AG04450 (cell line): ENCODE results near the gene ZDHHC14. TPM values are rescaled to one million over a fixed set of nuclear protein-coding genes. Genes with fewer than 3 reads are reported as not detected.
A peak's percentile ranks its signal among the peaks of the same experiment; 100 is the strongest.

Experiments used
- CTCF ChIA-PET: fragments of 300-600, 350-600 bp; formaldehyde crosslinking; extraction: SDS; loops from one replicate; lab custom pipeline; 2022; ENCODE audit warnings: antibody characterized with exemption, inconsistent platforms; lab: Charles Lee
- POLR2A ChIA-PET: fragments of 350-600 bp; formaldehyde crosslinking; extraction: SDS; loops from one replicate; lab custom pipeline; 2021; ENCODE audit warnings: antibody characterized with exemption, inconsistent platforms; lab: Yijun Ruan, JAX
- DNase-seq: peaks from one replicate; pipeline ENCODE4 v3.0.0-alpha.2; 2011; ENCODE audit warnings: low read depth, low spot score
- H3K27ac ChIP-seq: one replicate; pipeline ENCODE4 v1.5.1; 2012; ENCODE audit warnings: low read depth, low read length, control low read depth
- H3K27me3 ChIP-seq: one replicate; pipeline ENCODE4 v1.6.0; 2012; ENCODE audit warnings: low read length; ENCODE audit not compliant: control insufficient read depth, insufficient read depth
- H3K4me3 ChIP-seq: 2 replicates; pipeline ENCODE4 v1.5.1; 2011; ENCODE audit warnings: mild to moderate bottlenecking, low read depth, low read length, control low read depth
- H3K9me3 ChIP-seq: 2 replicates; pipeline ENCODE4 v1.5.1; 2012; ENCODE audit warnings: low read length; ENCODE audit not compliant: control insufficient read depth, insufficient read depth
- polyA minus RNA-seq: library from RNA; depleted of rRNA, polyadenylated mRNA; stranded (reverse); fragments of >200 nt; gene quantifications from 2 replicates; pipeline ENCODE4 v1.2.3, GENCODE V29; 2011; rRNA and poly(A)+ RNA removed
- polyA plus RNA-seq: library from polyadenylated mRNA; depleted of rRNA; stranded (reverse); fragments of >200 nt; gene quantifications from 2 replicates; pipeline ENCODE4 v1.2.3, GENCODE V29; 2011; rRNA removed
- TF ChIP-seq, protein P1 (sequence below): IDR thresholded peaks from 2 replicates; pipeline ENCODE4 v1.5.1; 2011; ENCODE audit warnings: low read depth, low read length, control low read depth, inconsistent platforms

Gene ZDHHC14
- 2.1 and 2.2 TPM in 2 replicates for polyA plus RNA-seq
- polyA minus RNA-seq: 1.0 and 1.7 TPM in 2 replicates

DNA sequence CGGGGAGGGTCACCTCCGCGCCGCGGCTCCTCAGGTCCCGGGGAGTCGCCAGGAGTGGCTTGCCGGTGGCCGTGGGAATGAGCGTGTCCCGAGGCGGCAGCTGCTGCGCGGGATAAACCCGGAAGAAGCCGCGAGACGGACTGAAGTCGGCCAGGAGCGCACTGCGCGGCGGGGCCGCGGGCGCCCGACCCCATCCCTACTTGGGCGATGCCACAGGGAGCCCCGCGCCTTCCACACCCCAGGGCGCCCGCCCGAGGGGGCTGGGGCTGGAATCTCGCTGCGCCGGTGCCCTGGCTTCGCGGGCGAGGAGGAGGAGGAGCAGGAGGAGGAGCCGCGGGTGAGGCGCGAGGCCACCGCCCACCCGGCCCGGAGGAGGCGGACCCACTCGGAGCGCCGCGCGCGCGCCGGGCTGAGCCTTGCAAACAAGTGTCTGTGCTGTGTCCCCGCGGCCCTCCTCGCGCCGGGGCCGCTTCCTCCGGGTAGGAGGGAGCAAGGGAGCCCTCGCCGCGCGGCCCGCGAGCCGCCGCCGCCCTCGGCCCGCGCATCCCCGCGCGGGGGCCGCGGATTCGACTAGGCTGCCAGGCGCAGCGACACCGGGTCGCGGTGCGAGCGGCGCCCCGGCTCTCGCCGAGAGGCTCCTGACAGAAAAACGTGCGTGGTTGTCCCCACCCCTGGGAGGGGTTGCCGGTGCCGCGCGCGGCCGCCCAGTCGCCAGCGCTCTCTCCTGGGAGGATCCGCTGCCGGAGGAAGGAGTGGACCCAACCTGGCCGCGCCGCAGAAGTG lies at the start of gene ZDHHC14:
Gene ZDHHC14 (plus strand): TSS at position 412 of the 783 bp plus-strand sequence.
- peak; percentile 32 for DNase-seq
- Histone ChIP-seq H3K9me3 (no peaks in the 10 kb centered on the region; the same call in 1 of the 2 replicates), H3K27ac (no peak within 1 kb of the TSS), H3K27me3 (no peaks in the 10 kb centered on the region), H3K4me3 (peak within 1 kb of the TSS; percentile 87)
- ChIA-PET POLR2A (no interaction called here), CTCF (no interaction called here)
- TF ChIP-seq, protein P1, sequence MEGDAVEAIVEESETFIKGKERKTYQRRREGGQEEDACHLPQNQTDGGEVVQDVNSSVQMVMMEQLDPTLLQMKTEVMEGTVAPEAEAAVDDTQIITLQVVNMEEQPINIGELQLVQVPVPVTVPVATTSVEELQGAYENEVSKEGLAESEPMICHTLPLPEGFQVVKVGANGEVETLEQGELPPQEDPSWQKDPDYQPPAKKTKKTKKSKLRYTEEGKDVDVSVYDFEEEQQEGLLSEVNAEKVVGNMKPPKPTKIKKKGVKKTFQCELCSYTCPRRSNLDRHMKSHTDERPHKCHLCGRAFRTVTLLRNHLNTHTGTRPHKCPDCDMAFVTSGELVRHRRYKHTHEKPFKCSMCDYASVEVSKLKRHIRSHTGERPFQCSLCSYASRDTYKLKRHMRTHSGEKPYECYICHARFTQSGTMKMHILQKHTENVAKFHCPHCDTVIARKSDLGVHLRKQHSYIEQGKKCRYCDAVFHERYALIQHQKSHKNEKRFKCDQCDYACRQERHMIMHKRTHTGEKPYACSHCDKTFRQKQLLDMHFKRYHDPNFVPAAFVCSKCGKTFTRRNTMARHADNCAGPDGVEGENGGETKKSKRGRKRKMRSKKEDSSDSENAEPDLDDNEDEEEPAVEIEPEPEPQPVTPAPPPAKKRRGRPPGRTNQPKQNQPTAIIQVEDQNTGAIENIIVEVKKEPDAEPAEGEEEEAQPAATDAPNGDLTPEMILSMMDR: no peak

DNA sequence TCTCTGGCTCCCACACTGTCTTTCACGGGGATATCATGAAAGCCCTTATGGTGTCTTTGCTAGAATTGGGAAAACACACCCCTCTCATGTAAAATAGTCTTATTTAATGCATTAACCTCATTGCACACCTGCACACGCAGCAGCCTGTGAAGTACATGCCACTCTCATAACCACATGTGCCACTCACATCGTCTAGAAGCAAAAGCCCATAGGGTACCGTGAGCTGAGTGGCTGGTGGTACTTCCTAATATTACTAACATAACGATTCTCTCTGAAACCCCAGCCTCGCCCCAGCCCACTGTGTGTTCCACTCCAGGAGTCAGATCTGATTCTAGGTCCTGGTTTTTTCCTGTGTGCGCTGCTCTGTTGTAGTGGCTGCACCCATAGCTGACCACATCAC lies 48.2 kb upstream of the ZDHHC14 start:
- H3K27ac ChIP-seq: no peak overlapping the region
- ChIA-PET CTCF (interaction anchor here (1.8 kb wide), 1 partner anchor 18 kb away, joined by 5 read pairs; no protein-coding TSS in a partner anchor), POLR2A (no interaction called here)
- DNase-seq: no peak
- no peaks in the 10 kb centered on the region for H3K9me3 ChIP-seq
- TF ChIP-seq, protein P1: no peak
- no peak overlapping the region for H3K4me3 ChIP-seq
- H3K27me3 ChIP-seq: peaks cover 17% of the 10 kb centered on the region

DNA sequence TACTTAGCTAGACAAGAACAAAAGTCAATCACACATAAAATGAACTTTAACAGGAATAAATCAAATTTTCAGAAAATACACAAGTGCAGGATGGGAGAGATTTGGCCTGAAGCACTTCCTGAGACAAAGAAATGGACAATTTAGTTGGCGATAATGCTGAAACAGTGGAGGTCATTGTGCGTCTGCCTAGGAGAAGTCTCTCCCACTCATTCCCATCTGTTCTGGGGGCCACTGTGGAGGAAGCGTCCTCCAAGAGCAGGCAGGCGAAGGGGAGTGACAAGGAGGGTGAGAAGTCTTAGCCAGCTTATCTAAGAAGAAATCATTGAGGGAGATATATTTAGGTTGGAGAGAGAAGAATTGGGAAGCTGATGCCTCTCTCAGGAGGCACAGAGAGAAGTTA lies 47.5 kb upstream of the ZDHHC14 start:
- Histone ChIP-seq H3K27me3 (peaks cover 17% of the 10 kb centered on the region), H3K4me3 (no peak overlapping the region), H3K27ac (no peak overlapping the region), H3K9me3 (no peaks in the 10 kb centered on the region)
- TF ChIP-seq, protein P1: no peak
- no peak for DNase-seq
- ChIA-PET POLR2A (no interaction called here), CTCF (interaction anchor here (1.1 to 1.8 kb wide), 2 partner anchors 11 to 19 kb away, joined by 3 to 5 read pairs; no protein-coding TSS in a partner anchor)

DNA sequence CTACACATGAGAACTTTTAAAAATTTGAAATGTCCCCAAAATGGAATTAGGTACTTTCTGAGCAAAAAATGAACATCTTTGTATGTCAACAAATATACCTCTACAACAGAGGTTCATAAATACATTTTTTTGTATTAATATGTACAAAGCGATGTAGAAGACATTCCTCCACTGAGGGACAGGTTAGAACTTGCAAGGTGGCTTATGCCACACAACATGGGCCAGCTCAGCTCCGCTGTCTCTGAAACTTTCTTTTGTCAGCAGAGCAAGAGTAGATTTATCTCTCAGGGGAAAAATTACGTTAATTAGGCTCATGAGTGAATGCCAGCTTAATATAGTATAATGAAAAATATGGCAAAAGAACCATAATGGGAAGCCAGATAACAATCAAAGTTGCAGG lies 47.0 kb upstream of the ZDHHC14 start:
- H3K9me3 ChIP-seq: no peaks in the 10 kb centered on the region
- CTCF ChIA-PET: interaction anchor here (0.7 to 1.8 kb wide), 4 partner anchors 9 to 667 kb away, joined by 3 to 5 read pairs (median 4); no protein-coding TSS in a partner anchor

More for the DNA sequence above, 47.0 kb upstream of the ZDHHC14 start:
- peaks cover 17% of the 10 kb centered on the region for H3K27me3 ChIP-seq
- DNase-seq: no peak
- H3K27ac ChIP-seq: no peak overlapping the region
- POLR2A ChIA-PET: no interaction called here
- TF ChIP-seq, protein P1: no peak
- no peak overlapping the region for H3K4me3 ChIP-seq
